NCI-H2227 treated with DMSO at 0.1 percent for 48 hours (cell line): ENCODE measurements around the gene ZNF286A.
"Not testable (repeated sequence)": the region's sequence is repeated elsewhere in the genome, so short reads cannot be mapped to it uniquely, and the experiment has no call there.

Experiments
- DNase-seq: peaks from one replicate; lab custom pipeline; 2025; lab: John Stamatoyannopoulos, UW

ZNF286A gene

GRCh38 chr17:15699937-15700336, 385 bp downstream of the ZNF286A start:
- DNase-seq = not testable (repeated sequence)

- not testable (repeated sequence) for DNase-seq
Measured at GRCh38 chr17:15704239-15704638, 4.7 kb downstream of the ZNF286A start.

- not testable (repeated sequence) for DNase-seq
Measured at GRCh38 chr17:15704813-15705212, 5.3 kb downstream of the ZNF286A start.

GRCh38 chr17:15708879-15709278, 9.3 kb downstream of the ZNF286A start:
- DNase-seq = not testable (repeated sequence)

GRCh38 chr17:15716601-15717563, 17.3 kb downstream of the ZNF286A start:
- not testable (repeated sequence) for DNase-seq

- DNase-seq = not testable (repeated sequence)
Measured at GRCh38 chr17:15730535-15730934, 31.0 kb downstream of the ZNF286A start.

GRCh38 chr17:15731900-15732299, 32.3 kb downstream of the ZNF286A start, which contains the start of gene TBC1D26:
Gene TBC1D26, plus strand, starts transcription at chr17:15732283. Its CDS starts 3,066 bp downstream, at chr17:15735349.
- not testable (repeated sequence) for DNase-seq

GRCh38 chr17:15733174-15733789, 33.7 kb downstream of the ZNF286A start:
- DNase-seq = not testable (repeated sequence)

GRCh38 chr17:15736578-15736977, 37.0 kb downstream of the ZNF286A start:
- DNase-seq = not testable (repeated sequence)

- no peak for DNase-seq
Measured at GRCh38 chr17:15738066-15738465, 38.5 kb downstream of the ZNF286A start.

- DNase-seq = not testable (repeated sequence)
Measured at GRCh38 chr17:15739259-15739658, 39.7 kb downstream of the ZNF286A start.

GRCh38 chr17:15740041-15740440, 40.5 kb downstream of the ZNF286A start:
- DNase-seq = not testable (repeated sequence)

- DNase-seq = no peak
Measured at GRCh38 chr17:15740570-15741120, 41.1 kb downstream of the ZNF286A start.

- DNase-seq = no peak
Measured at GRCh38 chr17:15741624-15742023, 42.1 kb downstream of the ZNF286A start.

GRCh38 chr17:15742051-15742795, 42.7 kb downstream of the ZNF286A start:
- DNase-seq = no peak

GRCh38 chr17:15742921-15743320, 43.4 kb downstream of the ZNF286A start:
- DNase-seq = no peak

GRCh38 chr17:15744074-15744676, 44.6 kb downstream of the ZNF286A start:
- no peak for DNase-seq

GRCh38 chr17:15744885-15745284, 45.3 kb downstream of the ZNF286A start:
- no peak for DNase-seq

GRCh38 chr17:15749403-15749802, 49.9 kb downstream of the ZNF286A start:
- not testable (repeated sequence) for DNase-seq

- not testable (repeated sequence) for DNase-seq
Measured at GRCh38 chr17:15768865-15769533, 69.4 kb downstream of the ZNF286A start.
